PC-3 (cell line): ENCODE measurements around the gene NEDD9. TPM values are rescaled to one million over a fixed set of nuclear protein-coding genes. Genes with fewer than 3 reads are reported as not detected.
A peak's percentile ranks its signal among the peaks of the same experiment; 100 is the strongest.

Experiments
- ATAC-seq: fragments of 200-7000 bp; cut with Tn5 transposase; 2 replicates; pipeline ENCODE4 v1.9.1; 2020; ENCODE audit warnings: mild to moderate bottlenecking, moderate library complexity
- BruUV-seq: library from RNA; stranded (reverse); fragments of 400-500 nt; replicated peaks from 2 replicates; lab custom pipeline; 2021; lab: Mats Ljungman, UMichigan
- CTCF ChIA-PET: fragments of 300-600 bp; sonication (Branson Sonifier 250); formaldehyde crosslinking; loops from one replicate; lab custom pipeline; 2022; ENCODE audit warnings: antibody characterized with exemption; lab: Charles Lee
- POLR2A ChIA-PET: fragments of 300-600 bp; sonication (Branson Sonifier 250); formaldehyde crosslinking; loops from one replicate; lab custom pipeline; 2022; ENCODE audit warnings: antibody characterized with exemption; ENCODE audit not compliant: unreplicated experiment; lab: Charles Lee
- DNase-seq: peaks from one replicate; pipeline ENCODE4 v3.0.0-alpha.2; 2015
- H2AFZ ChIP-seq: fragments of 300-600 bp; sonication (generic); 2 replicates; pipeline ENCODE4 v1.6.0; 2016; ENCODE audit warnings: antibody characterized with exemption, low read length
- H3F3A ChIP-seq: fragments of 300-600 bp; sonication (generic); one replicate; pipeline ENCODE4 v1.6.0; 2017; ENCODE audit warnings: antibody characterized with exemption, low read length, control low read depth, mild to moderate bottlenecking; ENCODE audit not compliant: unreplicated experiment
- H3K27ac ChIP-seq: fragments of 300-600 bp; sonication (generic); 2 replicates; pipeline ENCODE4 v1.5.1; 2016; ENCODE audit warnings: mild to moderate bottlenecking, low read length
- H3K27me3 ChIP-seq: fragments of 300-600 bp; sonication (generic); 2 replicates; pipeline ENCODE4 v1.6.1; 2016; ENCODE audit warnings: low read length, mixed read lengths
- H3K36me3 ChIP-seq: fragments of 300-600 bp; sonication (generic); 2 replicates; pipeline ENCODE4 v1.6.1; 2016; ENCODE audit warnings: low read depth, mixed run types, low read length, mixed read lengths
- H3K4me1 ChIP-seq: fragments of 300-600 bp; sonication (generic); 2 replicates; pipeline ENCODE4 v1.5.1; 2016; ENCODE audit warnings: low read length; ENCODE audit not compliant: insufficient read depth
- H3K4me2 ChIP-seq: fragments of 300-600 bp; sonication (generic); 2 replicates; pipeline ENCODE4 v1.6.0; 2016; ENCODE audit warnings: low read length
- H3K4me3 ChIP-seq: fragments of 300-600 bp; sonication (generic); 2 replicates; pipeline ENCODE4 v1.5.1; 2016; ENCODE audit warnings: mild to moderate bottlenecking, low read length, mixed read lengths
- H3K79me2 ChIP-seq: fragments of 300-600 bp; sonication (generic); 2 replicates; pipeline ENCODE4 v1.6.1; 2017; ENCODE audit warnings: low read length, mixed read lengths
- H3K9ac ChIP-seq: fragments of 300-600 bp; sonication (generic); 2 replicates; pipeline ENCODE4 v1.6.0; 2016; ENCODE audit warnings: mild to moderate bottlenecking, low read length
- H3K9me2 ChIP-seq: fragments of 300-600 bp; sonication (generic); replicated peaks from 2 replicates; pipeline ENCODE4 v1.6.1; 2016; ENCODE audit warnings: mixed run types, low read length, mixed read lengths
- H3K9me3 ChIP-seq: fragments of 300-600 bp; sonication (generic); 2 replicates; pipeline ENCODE4 v1.6.1; 2016; ENCODE audit warnings: low read length, mixed read lengths
- H4K20me1 ChIP-seq: fragments of 300-600 bp; sonication (generic); 2 replicates; pipeline ENCODE4 v1.6.1; 2016; ENCODE audit warnings: low read length, mixed read lengths
- CTCF ChIP-seq: fragments of 300-600 bp; sonication (generic); conservative IDR thresholded peaks from 2 replicates; pipeline ENCODE4 v1.5.1; 2017; ENCODE audit warnings: antibody characterized with exemption, low read depth, mild to moderate bottlenecking, low read length
- EZH2 ChIP-seq: fragments of 300-600 bp; sonication (generic); IDR thresholded peaks from one replicate; pipeline ENCODE4 v1.6.1; 2017; ENCODE audit warnings: antibody characterized with exemption, mild to moderate bottlenecking, low read length; ENCODE audit not compliant: unreplicated experiment
- EZH2phosphoT487 ChIP-seq: fragments of 300-600 bp; sonication (generic); IDR thresholded peaks from 2 replicates; pipeline ENCODE4 v1.6.1; 2018; ENCODE audit warnings: mild to moderate bottlenecking, antibody characterized with exemption, low read length, borderline replicate concordance
- intact Hi-C: fragments of 100-400 bp; cut with micrococcal nuclease; formaldehyde crosslinking; loops from 2 replicates; pipeline ENCODE4 v1.9.0; 2023
- total RNA-seq: library from RNA; depleted of rRNA; stranded (reverse); fragments of >200 nt; gene quantifications from 2 replicates; pipeline ENCODE4 v1.2.3, GENCODE V29; 2014

Gene NEDD9
- total RNA-seq, 1 experiment from 2014 or later: 12.1 TPM

GRCh38 chr6:11255610-11256009, 23.1 kb upstream of the NEDD9 start:
- DNase-seq (no peak), ATAC-seq (no peak)
- H3K9ac ChIP-seq: no peak overlapping the region
- no peaks in the 10 kb centered on the region for H3F3A ChIP-seq
- H3K9me2 ChIP-seq: no peaks in the 10 kb centered on the region
- H3K4me2 ChIP-seq: no peak overlapping the region
- no peak overlapping the region for H3K27ac ChIP-seq
- ChIA-PET POLR2A (no interaction called here), CTCF (no interaction called here)
- TF ChIP-seq EZH2phosphoT487 (no peak), CTCF (no peak), EZH2 (no peak)
- H3K9me3 ChIP-seq: no peaks in the 10 kb centered on the region
- no peaks in the 10 kb centered on the region for H4K20me1 ChIP-seq
- BruUV-seq: no TSS peak
- H3K4me3 ChIP-seq: no peak overlapping the region
- H3K27me3 ChIP-seq: no peaks in the 10 kb centered on the region
- intact Hi-C loops: no loop called here
- peaks cover 44% of the 10 kb centered on the region for H3K4me1 ChIP-seq
- no peaks in the 10 kb centered on the region for H3K36me3 ChIP-seq
- H2AFZ ChIP-seq: no peak overlapping the region
- no peaks in the 10 kb centered on the region for H3K79me2 ChIP-seq

GRCh38 chr6:11253594-11253993, 21.1 kb upstream of the NEDD9 start:
- H3K27me3 ChIP-seq: no peaks in the 10 kb centered on the region
- peak; percentile 75 for DNase-seq
- CTCF ChIA-PET: no interaction called here
- no peaks in the 10 kb centered on the region for H3K9me2 ChIP-seq
- H3K9me3 ChIP-seq: no peaks in the 10 kb centered on the region
- H3K4me3 ChIP-seq: no peak overlapping the region
- TF ChIP-seq EZH2 (no peak), CTCF (no peak), EZH2phosphoT487 (no peak)
- no peak overlapping the region for H2AFZ ChIP-seq
- no peaks in the 10 kb centered on the region for H3K79me2 ChIP-seq
- no peaks in the 10 kb centered on the region for H4K20me1 ChIP-seq
- H3K36me3 ChIP-seq: no peaks in the 10 kb centered on the region
- no TSS peak for BruUV-seq
- peaks cover 39% of the 10 kb centered on the region for H3K4me1 ChIP-seq
- intact Hi-C loops: loop anchor here (1.0 to 5.0 kb wide), 5 partner anchors 19 to 243 kb away; no protein-coding TSS in a partner anchor
- POLR2A ChIA-PET: interaction anchor here (0.7 to 1.1 kb wide), 2 partner anchors 21 to 24 kb away, joined by 3 to 5 read pairs; partner anchors contain the start of gene NEDD9
- peak overlapping the region; percentile 63 for H3K4me2 ChIP-seq
- peak overlapping the region; percentile 58 for H3K9ac ChIP-seq
- peak overlapping the region; percentile 85 for H3K27ac ChIP-seq
- peak; percentile 92 for ATAC-seq
- no peaks in the 10 kb centered on the region for H3F3A ChIP-seq

GRCh38 chr6:11251553-11252360, 19.3 kb upstream of the NEDD9 start:
- no TSS peak for BruUV-seq
- ChIA-PET POLR2A (interaction anchor here (0.6 to 1.0 kb wide), 2 partner anchors 19 to 21 kb away, joined by 4 read pairs; partner anchors contain the start of gene NEDD9), CTCF (no interaction called here)
- H3K79me2 ChIP-seq: no peaks in the 10 kb centered on the region
- H3K27ac ChIP-seq: peak overlapping the region; percentile 74
- no peak overlapping the region for H3K4me3 ChIP-seq
- H3K27me3 ChIP-seq: no peaks in the 10 kb centered on the region
- no peaks in the 10 kb centered on the region for H3K9me3 ChIP-seq
- peak; percentile 63 for ATAC-seq
- no peaks in the 10 kb centered on the region for H3K36me3 ChIP-seq
- intact Hi-C loops: loop anchor here (2.0 to 5.0 kb wide), 2 partner anchors 21 to 66 kb away; no protein-coding TSS in a partner anchor
- peak; percentile 86 for DNase-seq
- peak overlapping the region; percentile 1; the same call in 1 of the 2 replicates for H3K9ac ChIP-seq
- H2AFZ ChIP-seq: peak overlapping the region; percentile 60
- H3K4me1 ChIP-seq: peaks cover 39% of the 10 kb centered on the region
- H3K4me2 ChIP-seq: peak overlapping the region; percentile 58
- H3K9me2 ChIP-seq: no peaks in the 10 kb centered on the region
- no peaks in the 10 kb centered on the region for H4K20me1 ChIP-seq
- TF ChIP-seq CTCF (no peak), EZH2phosphoT487 (no peak), EZH2 (no peak)
- no peaks in the 10 kb centered on the region for H3F3A ChIP-seq
